HEK293 (cell line): ENCODE results near the gene HOXA10.

Source experiments
- ELK4 ChIP-seq: IDR thresholded peaks from 2 replicates; pipeline ENCODE4 v1.6.1; 2011; ENCODE audit warnings: mild to moderate bottlenecking, low read depth, low read length, borderline replicate concordance
- GLI2 ChIP-seq: fragments of 450-650 bp; formaldehyde crosslinking; IDR thresholded peaks from 2 replicates; pipeline ENCODE4; 2017; ENCODE audit warnings: missing biosample characterization, missing genetic modification characterization, low read depth, borderline replicate concordance
- GLI4 ChIP-seq: fragments of 450-650 bp; formaldehyde crosslinking; IDR thresholded peaks from 2 replicates; pipeline ENCODE4 v1.5.1; 2016; ENCODE audit warnings: missing biosample characterization, missing genetic modification characterization
- OSR2 ChIP-seq: fragments of 450-650 bp; formaldehyde crosslinking; IDR thresholded peaks from 2 replicates; pipeline ENCODE4 v1.5.1; 2016; ENCODE audit warnings: missing biosample characterization, missing genetic modification characterization
- PATZ1 ChIP-seq: fragments of 450-650 bp; formaldehyde crosslinking; IDR thresholded peaks from 2 replicates; pipeline ENCODE4 v1.5.1; 2016; ENCODE audit warnings: missing biosample characterization, missing genetic modification characterization
- TSHZ1 ChIP-seq: fragments of 450-650 bp; formaldehyde crosslinking; IDR thresholded peaks from 2 replicates; pipeline ENCODE4 v1.5.1; 2016; ENCODE audit warnings: missing biosample characterization, missing genetic modification characterization, borderline replicate concordance
- ZBTB20 ChIP-seq: fragments of 450-650 bp; formaldehyde crosslinking; IDR thresholded peaks from 2 replicates; pipeline ENCODE4 v1.5.1; 2016; ENCODE audit warnings: missing biosample characterization, missing genetic modification characterization
- ZBTB48 ChIP-seq: fragments of 450-650 bp; formaldehyde crosslinking; IDR thresholded peaks from 2 replicates; pipeline ENCODE4 v1.5.1; 2016; ENCODE audit warnings: missing biosample characterization, missing genetic modification characterization
- ZFP37 ChIP-seq: fragments of 450-650 bp; formaldehyde crosslinking; IDR thresholded peaks from 2 replicates; pipeline ENCODE4 v1.5.1; 2016; ENCODE audit warnings: missing biosample characterization, missing genetic modification characterization
- ZNF221 ChIP-seq: fragments of 450-650 bp; formaldehyde crosslinking; IDR thresholded peaks from 2 replicates; pipeline ENCODE4 v1.5.1; 2017; ENCODE audit warnings: missing biosample characterization, missing genetic modification characterization, borderline replicate concordance
- ZNF37A ChIP-seq: fragments of 450-650 bp; IDR thresholded peaks from 2 replicates; pipeline ENCODE4 v1.5.1; 2018; ENCODE audit warnings: missing biosample characterization, missing genetic modification characterization
- ZNF510 ChIP-seq: fragments of 450-650 bp; formaldehyde crosslinking; IDR thresholded peaks from 2 replicates; pipeline ENCODE4 v1.5.1; 2018; ENCODE audit warnings: mild to moderate bottlenecking, missing genetic modification characterization, missing biosample characterization; ENCODE audit not compliant: insufficient replicate concordance
- ZNF580 ChIP-seq: fragments of 450-650 bp; formaldehyde crosslinking; IDR thresholded peaks from 2 replicates; pipeline ENCODE4 v1.5.1; 2016; ENCODE audit warnings: missing biosample characterization, missing genetic modification characterization
- ZNF629 ChIP-seq: fragments of 450-650 bp; formaldehyde crosslinking; IDR thresholded peaks from 2 replicates; pipeline ENCODE4 v1.5.1; 2017; ENCODE audit warnings: missing biosample characterization, missing genetic modification characterization
- ZNF843 ChIP-seq: fragments of 450-650 bp; formaldehyde crosslinking; IDR thresholded peaks from 2 replicates; pipeline ENCODE4 v1.5.1; 2016; ENCODE audit warnings: missing biosample characterization, missing genetic modification characterization
- ZSCAN30 ChIP-seq: fragments of 450-650 bp; IDR thresholded peaks from 2 replicates; pipeline ENCODE4 v1.5.1; 2018; ENCODE audit warnings: missing biosample characterization, mild to moderate bottlenecking, missing genetic modification characterization, moderate library complexity
- ZXDB ChIP-seq: fragments of 450-650 bp; formaldehyde crosslinking; IDR thresholded peaks from 2 replicates; pipeline ENCODE4 v1.5.1; 2016; ENCODE audit warnings: missing biosample characterization, missing genetic modification characterization
- TF ChIP-seq, protein P1 (sequence below): fragments of 450-650 bp; formaldehyde crosslinking; optimal IDR thresholded peaks from 2 replicates; pipeline ENCODE3; 2016; ENCODE audit warnings: missing biosample characterization, mild to moderate bottlenecking, missing genetic modification characterization
- TF ChIP-seq, protein P2 (sequence below): fragments of 450-650 bp; formaldehyde crosslinking; IDR thresholded peaks from 2 replicates; pipeline ENCODE4 v1.5.1; 2016; ENCODE audit warnings: missing biosample characterization, missing genetic modification characterization
- TF ChIP-seq, protein P3 (sequence below): fragments of 450-650 bp; formaldehyde crosslinking; IDR thresholded peaks from 2 replicates; pipeline ENCODE4 v1.5.1; 2017; ENCODE audit warnings: missing biosample characterization, missing genetic modification characterization
- TF ChIP-seq, protein P4 (sequence below): fragments of 450-650 bp; formaldehyde crosslinking; IDR thresholded peaks from 2 replicates; pipeline ENCODE4 v1.5.1; 2016; ENCODE audit warnings: missing biosample characterization, missing genetic modification characterization

HOXA10 gene

GRCh38 chr7:27130540-27131389 is 43.4 kb downstream of the HOXA10 start, which contains the start of gene HOXA4 (continued):
- TF ChIP-seq, protein P1, sequence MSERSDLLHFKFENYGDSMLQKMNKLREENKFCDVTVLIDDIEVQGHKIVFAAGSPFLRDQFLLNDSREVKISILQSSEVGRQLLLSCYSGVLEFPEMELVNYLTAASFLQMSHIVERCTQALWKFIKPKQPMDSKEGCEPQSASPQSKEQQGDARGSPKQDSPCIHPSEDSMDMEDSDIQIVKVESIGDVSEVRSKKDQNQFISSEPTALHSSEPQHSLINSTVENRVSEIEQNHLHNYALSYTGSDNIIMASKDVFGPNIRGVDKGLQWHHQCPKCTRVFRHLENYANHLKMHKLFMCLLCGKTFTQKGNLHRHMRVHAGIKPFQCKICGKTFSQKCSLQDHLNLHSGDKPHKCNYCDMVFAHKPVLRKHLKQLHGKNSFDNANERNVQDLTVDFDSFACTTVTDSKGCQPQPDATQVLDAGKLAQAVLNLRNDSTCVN (tag by site-specific recombination), result peak; percentile 94
- TF ChIP-seq, protein P2, sequence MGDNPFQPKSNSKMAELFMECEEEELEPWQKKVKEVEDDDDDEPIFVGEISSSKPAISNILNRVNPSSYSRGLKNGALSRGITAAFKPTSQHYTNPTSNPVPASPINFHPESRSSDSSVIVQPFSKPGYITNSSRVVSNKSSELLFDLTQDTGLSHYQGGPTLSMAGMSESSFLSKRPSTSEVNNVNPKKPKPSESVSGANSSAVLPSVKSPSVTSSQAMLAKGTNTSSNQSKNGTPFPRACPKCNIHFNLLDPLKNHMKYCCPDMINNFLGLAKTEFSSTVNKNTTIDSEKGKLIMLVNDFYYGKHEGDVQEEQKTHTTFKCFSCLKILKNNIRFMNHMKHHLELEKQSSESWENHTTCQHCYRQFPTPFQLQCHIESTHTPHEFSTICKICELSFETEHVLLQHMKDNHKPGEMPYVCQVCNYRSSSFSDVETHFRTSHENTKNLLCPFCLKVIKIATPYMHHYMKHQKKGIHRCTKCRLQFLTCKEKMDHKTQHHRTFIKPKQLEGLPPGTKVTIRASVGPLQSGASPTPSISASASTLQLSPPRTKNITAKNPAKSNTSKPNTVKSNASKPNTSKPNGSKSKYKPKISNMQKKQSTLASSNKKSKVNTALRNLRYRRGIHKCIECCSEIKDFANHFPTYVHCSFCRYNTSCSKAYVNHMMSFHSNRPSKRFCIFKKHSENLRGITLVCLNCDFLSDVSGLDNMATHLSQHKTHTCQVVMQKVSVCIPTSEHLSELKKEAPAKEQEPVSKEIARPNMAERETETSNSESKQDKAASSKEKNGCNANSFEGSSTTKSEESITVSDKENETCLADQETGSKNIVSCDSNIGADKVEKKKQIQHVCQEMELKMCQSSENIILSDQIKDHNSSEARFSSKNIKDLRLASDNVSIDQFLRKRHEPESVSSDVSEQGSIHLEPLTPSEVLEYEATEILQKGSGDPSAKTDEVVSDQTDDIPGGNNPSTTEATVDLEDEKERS (tag by site-specific recombination), result no peak
- TF ChIP-seq ZNF843 (tag by site-specific recombination), result peak; percentile 52
- peak; percentile 90 for TF ChIP-seq ZBTB48
- TF ChIP-seq ZNF221 (tag by site-specific recombination), result no peak
- TF ChIP-seq ZSCAN30 (tag by site-specific recombination), result peak; percentile 68
- TF ChIP-seq, protein P3, sequence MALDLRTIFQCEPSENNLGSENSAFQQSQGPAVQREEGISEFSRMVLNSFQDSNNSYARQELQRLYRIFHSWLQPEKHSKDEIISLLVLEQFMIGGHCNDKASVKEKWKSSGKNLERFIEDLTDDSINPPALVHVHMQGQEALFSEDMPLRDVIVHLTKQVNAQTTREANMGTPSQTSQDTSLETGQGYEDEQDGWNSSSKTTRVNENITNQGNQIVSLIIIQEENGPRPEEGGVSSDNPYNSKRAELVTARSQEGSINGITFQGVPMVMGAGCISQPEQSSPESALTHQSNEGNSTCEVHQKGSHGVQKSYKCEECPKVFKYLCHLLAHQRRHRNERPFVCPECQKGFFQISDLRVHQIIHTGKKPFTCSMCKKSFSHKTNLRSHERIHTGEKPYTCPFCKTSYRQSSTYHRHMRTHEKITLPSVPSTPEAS (tag by site-specific recombination), result no peak
- no peak for TF ChIP-seq ZNF580 (tag by site-specific recombination)
- no peak for TF ChIP-seq ZNF510 (tag by site-specific recombination)
- TF ChIP-seq ZBTB20, result peak; percentile 65; the same call in 1 of the 2 replicates
- TF ChIP-seq ZNF629, result peak; percentile 63
- peak; percentile 39; the same call in 1 of the 2 replicates for TF ChIP-seq TSHZ1 (tag by site-specific recombination)
- no peak for TF ChIP-seq GLI4 (tag by site-specific recombination)
- peak; percentile 94 for TF ChIP-seq ZXDB (tag by site-specific recombination)
- no peak for TF ChIP-seq GLI2 (tag by site-specific recombination)
- peak; percentile 70 for TF ChIP-seq OSR2 (tag by site-specific recombination)
- TF ChIP-seq ZNF37A (tag by site-specific recombination), result no peak
- TF ChIP-seq, protein P4, sequence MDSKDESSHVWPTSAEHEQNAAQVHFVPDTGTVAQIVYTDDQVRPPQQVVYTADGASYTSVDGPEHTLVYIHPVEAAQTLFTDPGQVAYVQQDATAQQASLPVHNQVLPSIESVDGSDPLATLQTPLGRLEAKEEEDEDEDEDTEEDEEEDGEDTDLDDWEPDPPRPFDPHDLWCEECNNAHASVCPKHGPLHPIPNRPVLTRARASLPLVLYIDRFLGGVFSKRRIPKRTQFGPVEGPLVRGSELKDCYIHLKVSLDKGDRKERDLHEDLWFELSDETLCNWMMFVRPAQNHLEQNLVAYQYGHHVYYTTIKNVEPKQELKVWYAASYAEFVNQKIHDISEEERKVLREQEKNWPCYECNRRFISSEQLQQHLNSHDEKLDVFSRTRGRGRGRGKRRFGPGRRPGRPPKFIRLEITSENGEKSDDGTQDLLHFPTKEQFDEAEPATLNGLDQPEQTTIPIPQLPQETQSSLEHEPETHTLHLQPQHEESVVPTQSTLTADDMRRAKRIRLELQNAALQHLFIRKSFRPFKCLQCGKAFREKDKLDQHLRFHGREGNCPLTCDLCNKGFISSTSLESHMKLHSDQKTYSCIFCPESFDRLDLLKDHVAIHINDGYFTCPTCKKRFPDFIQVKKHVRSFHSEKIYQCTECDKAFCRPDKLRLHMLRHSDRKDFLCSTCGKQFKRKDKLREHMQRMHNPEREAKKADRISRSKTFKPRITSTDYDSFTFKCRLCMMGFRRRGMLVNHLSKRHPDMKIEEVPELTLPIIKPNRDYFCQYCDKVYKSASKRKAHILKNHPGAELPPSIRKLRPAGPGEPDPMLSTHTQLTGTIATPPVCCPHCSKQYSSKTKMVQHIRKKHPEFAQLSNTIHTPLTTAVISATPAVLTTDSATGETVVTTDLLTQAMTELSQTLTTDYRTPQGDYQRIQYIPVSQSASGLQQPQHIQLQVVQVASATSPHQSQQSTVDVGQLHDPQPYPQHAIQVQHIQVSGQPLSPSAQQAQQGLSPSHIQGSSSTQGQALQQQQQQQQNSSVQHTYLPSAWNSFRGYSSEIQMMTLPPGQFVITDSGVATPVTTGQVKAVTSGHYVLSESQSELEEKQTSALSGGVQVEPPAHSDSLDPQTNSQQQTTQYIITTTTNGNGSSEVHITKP, result peak; percentile 43
- peak; percentile 75; the same call in 1 of the 2 replicates for TF ChIP-seq ZFP37 (tag by site-specific recombination)
- TF ChIP-seq PATZ1 (tag by site-specific recombination), result peak; percentile 98
- no peak for TF ChIP-seq ELK4
